Measurements from ENCODE around the gene EXT2. TPM values are rescaled to one million over a fixed set of nuclear protein-coding genes. Genes with fewer than 3 reads are reported as not detected.

Gene EXT2
- total RNA-seq, 1 experiment from 2014 or later = 42.9 TPM

- H3K9me3 Mint-ChIP-seq = peaks cover 3 to 8% of the 10 kb centered on the region in 2 experiments; a peak in 4 of 5 replicates
- peaks cover 3% of the 10 kb centered on the region; the same call in 1 of the 2 replicates for H3K27me3 Mint-ChIP-seq (ENCODE audit: low read depth)
- Histone ChIP-seq H3K79me1 (ENCODE audit: insufficient read depth, low read depth, low read length, poor library complexity, severe bottlenecking) (no peaks in the 10 kb centered on the region), H3K14ac (ENCODE audit: insufficient read depth, low read length) (no peak overlapping the region), H3K23ac (ENCODE audit: insufficient read length, low read depth, low read length) (no peak overlapping the region), H2BK5ac (ENCODE audit: insufficient read length, low read length) (no peak overlapping the region), H2AFZ (ENCODE audit: low read length) (no peak overlapping the region), H4K91ac (ENCODE audit: insufficient read length, low read depth, low read length) (no peak overlapping the region), H3K79me2 (ENCODE audit: insufficient read depth, low read length) (no peaks in the 10 kb centered on the region), H4K8ac (replicated peaks; ENCODE audit: insufficient read length, low read depth, low read length) (no peak overlapping the region), H3K9ac (ENCODE audit: extremely low read depth, insufficient read length, low read length) (no peak overlapping the region), H3K18ac (ENCODE audit: insufficient read length, low read depth, low read length) (no peak overlapping the region), H3K27me3 (ENCODE audit: insufficient read depth, low read length) (no peaks in the 10 kb centered on the region), H3K9me3 (ENCODE audit: control insufficient read depth, low read depth, low read length) (no peaks in the 10 kb centered on the region), H3K23me2 (ENCODE audit: insufficient read length, low read depth, low read length, poor library complexity, severe bottlenecking) (peaks cover 9% of the 10 kb centered on the region), H2BK120ac (ENCODE audit: low read depth, low read length, poor library complexity, severe bottlenecking) (no peak overlapping the region), H3K4ac (ENCODE audit: low read depth, low read length) (no peak overlapping the region), H3T11ph (ENCODE audit: low read length) (no peak overlapping the region), H4K20me1 (ENCODE audit: control insufficient read depth, insufficient read depth, insufficient read length) (no peaks in the 10 kb centered on the region), H3K27ac (ENCODE audit: insufficient read length, low read depth, low read length) (no peak overlapping the region), H2BK20ac (ENCODE audit: low read depth, low read length, poor library complexity, severe bottlenecking) (no peak overlapping the region), H4K5ac (ENCODE audit: insufficient read length, low read depth, low read length) (no peak overlapping the region), H2BK15ac (ENCODE audit: low read depth, low read length) (no peak overlapping the region), H3K56ac (ENCODE audit: insufficient read length, low read depth, low read length) (no peak overlapping the region), H2BK12ac (ENCODE audit: insufficient read length, low read depth, low read length) (no peak overlapping the region), H3K4me2 (ENCODE audit: insufficient read depth, insufficient read length, low read length) (no peak overlapping the region), H3K4me1 (ENCODE audit: insufficient read depth, low read length) (no peaks in the 10 kb centered on the region), H2AK5ac (ENCODE audit: insufficient read length, low read length) (no peak overlapping the region)
- TF ChIP-seq, protein P1, sequence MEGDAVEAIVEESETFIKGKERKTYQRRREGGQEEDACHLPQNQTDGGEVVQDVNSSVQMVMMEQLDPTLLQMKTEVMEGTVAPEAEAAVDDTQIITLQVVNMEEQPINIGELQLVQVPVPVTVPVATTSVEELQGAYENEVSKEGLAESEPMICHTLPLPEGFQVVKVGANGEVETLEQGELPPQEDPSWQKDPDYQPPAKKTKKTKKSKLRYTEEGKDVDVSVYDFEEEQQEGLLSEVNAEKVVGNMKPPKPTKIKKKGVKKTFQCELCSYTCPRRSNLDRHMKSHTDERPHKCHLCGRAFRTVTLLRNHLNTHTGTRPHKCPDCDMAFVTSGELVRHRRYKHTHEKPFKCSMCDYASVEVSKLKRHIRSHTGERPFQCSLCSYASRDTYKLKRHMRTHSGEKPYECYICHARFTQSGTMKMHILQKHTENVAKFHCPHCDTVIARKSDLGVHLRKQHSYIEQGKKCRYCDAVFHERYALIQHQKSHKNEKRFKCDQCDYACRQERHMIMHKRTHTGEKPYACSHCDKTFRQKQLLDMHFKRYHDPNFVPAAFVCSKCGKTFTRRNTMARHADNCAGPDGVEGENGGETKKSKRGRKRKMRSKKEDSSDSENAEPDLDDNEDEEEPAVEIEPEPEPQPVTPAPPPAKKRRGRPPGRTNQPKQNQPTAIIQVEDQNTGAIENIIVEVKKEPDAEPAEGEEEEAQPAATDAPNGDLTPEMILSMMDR (conservative IDR thresholded peaks at IDR 0.05) = peak; percentile 81
- peaks cover 11 to 12% of the 10 kb centered on the region in 2 experiments for H3K4me1 Mint-ChIP-seq
- no CpG with 5 or more reads among the region's 11 CpGs for WGBS (ENCODE audit: extremely low coverage, insufficient read length, low lambda C conversion rate)
- H3K4me3 Mint-ChIP-seq = peak overlapping the region; percentile 43 to 60; a peak in 4 of 5 replicates
- H3K27ac Mint-ChIP-seq = no peak overlapping the region; a peak in 1 of 7 replicates
- peak; percentile 77 for DNase-seq
- peaks cover 0 to 1% (median 0%) of the 10 kb centered on the region in 3 experiments; a peak in 1 of 7 replicates for H3K36me3 Mint-ChIP-seq (ENCODE audit: insufficient read depth in 1 of 3, low read depth in 3 of 3)
These were observed 1.1 kb upstream of the EXT2 start for GRCh38 chr11:44094260-44094868.
